DMS79 (cell line): ENCODE measurements around the gene CEP128.

Experiments used
- DNase-seq: peaks from one replicate; lab custom pipeline; 2025; lab: John Stamatoyannopoulos, UW

The CEP128 gene

DNA sequence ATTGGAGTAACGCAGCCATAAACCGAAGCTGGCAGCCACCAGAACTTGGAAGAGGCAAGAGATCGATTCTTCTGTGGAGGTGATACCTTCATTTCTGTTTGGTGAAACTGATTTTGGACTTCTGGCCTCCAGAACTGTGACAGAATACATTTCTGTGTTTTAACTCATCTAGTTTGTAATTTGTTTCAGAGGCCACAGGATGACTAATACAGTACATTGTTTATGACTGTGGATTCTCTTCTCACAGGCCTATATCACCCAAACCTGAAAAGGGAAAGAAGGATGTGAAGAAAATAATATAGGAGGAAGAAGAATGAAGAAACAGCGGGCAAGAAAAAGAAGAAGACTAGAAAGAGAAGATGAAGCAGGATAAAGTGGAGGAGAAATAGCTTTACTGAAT, 466.5 kb downstream of the CEP128 start:
- DNase-seq = no peak

DNA sequence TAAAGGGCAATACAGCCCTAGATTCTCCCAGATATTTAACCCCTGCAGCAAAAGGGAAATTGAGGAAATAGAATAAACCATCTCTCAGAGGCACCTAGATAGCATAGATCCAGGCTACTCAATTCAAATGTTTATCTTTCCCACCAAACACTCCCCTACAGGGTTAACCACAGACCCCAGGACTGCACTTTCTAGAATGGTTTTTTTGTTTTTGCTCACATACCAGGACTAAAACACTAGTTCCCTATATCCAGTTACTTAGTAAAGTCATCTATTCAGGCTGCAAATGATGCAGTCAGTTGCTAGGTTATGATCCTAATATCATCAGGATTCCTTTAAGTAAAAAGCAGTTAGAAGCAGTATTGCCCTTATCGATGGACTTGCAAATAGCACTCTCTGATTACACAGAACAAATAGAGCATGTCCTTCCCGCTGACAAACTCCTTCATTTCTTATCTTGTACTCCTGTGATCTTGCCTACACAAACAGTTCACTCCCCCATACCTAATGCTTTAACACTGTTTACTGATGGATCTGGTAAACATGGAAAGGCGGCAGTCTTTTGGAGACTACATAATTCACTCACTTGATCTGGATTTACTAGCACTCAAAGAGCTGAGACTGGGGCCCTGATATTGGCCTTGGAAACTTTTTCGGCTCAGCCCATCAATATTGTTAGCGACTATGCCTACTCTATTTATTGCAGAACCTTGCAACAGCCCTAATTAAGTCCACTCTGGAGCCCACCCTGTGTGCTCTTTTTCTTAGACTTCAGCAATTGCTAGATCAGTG, 473.0 kb downstream of the CEP128 start:
- no peak for DNase-seq

DNA sequence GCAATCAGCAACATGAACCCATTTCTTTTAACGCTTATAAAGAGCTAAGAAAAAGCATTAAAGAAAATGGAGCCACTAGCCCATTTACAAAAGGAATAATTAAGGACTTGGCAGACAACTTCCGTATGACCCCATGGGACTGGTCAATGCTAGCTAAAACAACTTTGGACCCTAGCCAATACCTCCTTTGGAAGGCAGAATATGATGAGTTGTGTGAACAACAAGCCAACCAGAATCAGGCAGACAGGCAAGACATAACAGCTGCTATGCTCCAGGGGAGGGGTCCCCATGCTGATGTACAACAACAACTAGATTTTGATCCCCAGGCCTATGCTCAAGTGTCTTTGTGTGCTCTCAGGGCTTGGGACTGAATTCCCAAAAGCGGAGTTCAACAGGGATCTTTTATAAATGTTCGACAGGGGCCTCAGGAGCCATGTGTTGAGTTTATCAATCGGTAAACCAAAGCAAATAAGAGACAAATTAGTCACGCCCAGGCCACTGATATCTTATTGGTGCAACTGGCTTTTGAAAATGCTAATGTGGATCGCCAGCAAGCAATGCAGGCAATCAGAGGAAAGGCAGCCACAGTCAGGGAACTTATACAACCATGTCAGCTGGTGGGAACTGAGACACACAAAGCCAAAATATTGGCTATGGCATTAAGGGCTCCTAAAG, 475.9 kb downstream of the CEP128 start:
- peak; percentile 4 for DNase-seq

DNA sequence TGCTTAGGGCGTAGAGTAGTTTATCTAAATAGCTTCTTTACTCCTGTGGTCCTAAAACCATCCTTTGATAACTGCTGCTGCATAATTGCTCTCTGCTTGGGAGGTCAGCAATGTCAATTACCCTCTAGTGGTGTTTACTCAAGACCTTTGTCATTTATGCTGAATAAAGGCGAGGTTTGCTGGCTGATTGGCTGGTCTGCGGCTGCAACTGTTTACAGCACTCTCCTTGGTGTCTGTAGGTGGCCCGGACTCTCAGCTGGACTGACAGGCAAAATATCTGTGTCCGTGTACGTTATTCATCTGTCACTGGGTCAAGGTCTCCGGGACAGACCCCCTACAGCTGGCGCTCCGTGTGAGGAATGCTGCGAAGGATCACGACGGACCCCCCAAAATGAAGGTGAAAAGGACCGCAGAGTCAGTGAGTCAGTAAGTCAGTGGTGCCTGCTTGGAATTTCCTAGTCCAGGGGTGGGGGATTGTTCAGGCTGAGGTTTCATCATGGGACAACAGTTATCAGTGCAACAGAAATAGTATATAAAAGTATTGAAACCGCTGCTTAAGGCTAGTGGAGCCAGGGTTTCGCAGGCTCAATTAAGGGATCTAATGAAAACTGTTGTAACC, 476.9 kb downstream of the CEP128 start:
- no peak for DNase-seq

DNA sequence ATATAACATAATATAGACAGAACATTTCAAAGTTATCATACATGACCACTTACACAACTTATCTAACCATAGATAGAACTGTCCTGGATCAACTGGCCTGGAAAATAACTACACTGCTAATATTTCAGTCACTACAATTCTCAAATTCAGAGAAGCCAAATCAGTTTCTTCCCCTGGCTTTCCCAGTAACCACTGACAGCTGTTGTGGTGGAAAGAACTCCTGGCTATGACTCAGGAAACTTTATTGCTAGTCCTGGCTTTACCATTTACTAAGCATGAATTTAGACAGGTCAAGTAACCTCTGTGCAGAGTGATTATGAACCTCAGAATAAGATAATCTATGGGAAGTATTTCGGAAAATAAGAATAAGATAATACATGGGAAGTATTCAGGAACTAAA, 485.3 kb downstream of the CEP128 start:
- DNase-seq = no peak

DNA sequence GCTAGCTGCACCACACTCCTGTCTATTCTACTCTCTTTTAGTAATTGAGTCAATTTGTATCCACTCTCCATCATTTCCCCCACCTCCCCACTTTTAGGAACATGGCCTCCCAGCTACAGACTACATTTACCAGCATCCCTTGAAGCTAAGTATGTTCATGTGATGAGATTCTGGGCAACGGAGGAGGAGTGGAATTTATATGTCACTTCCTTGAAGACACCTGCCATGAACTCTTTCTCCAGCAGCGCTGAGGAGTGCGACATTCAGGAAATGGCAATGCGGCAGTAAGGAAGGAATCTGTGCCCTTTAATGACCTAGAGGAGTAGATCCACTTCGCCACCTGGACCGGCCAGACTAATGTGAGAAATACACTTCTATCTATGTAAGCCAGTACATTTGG, 486.5 kb downstream of the CEP128 start:
- no peak for DNase-seq

DNA sequence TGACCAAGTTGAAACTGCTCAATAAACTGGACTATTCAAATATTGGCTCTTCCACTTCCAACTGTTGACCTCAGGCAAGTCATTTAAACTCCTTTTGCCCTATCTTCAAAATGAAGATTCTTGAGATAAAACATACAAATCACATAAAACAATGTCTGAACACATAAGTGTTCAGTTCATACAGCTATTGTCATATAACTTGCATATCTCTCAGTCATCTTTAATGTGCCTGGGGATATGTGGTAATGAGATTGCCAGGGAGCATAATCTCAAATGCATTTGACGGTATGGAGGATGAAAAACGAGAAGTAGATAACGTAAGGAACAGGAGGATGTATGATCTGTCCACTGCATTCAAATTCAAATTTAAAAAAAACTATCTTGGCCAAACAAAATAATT, 493.3 kb downstream of the CEP128 start:
- DNase-seq = no peak

- DNase-seq = no peak
These were observed 494.1 kb downstream of the CEP128 start for GRCh38 chr14:80447392-80447791.
